NCI-H82 (cell line): ENCODE measurements around the gene ZNF83.
"Not testable (repeated sequence)": the region's sequence is repeated elsewhere in the genome, so short reads cannot be mapped to it uniquely, and the experiment has no call there.

Experiments
- DNase-seq: peaks from one replicate; lab custom pipeline; 2025; lab: John Stamatoyannopoulos, UW

Gene ZNF83

GRCh38 chr19:52639996-52640395 is 1.8 kb upstream of the ZNF83 start:
- DNase-seq, result peak; percentile 75

- DNase-seq, result peak; percentile 53
Measured at GRCh38 chr19:52638601-52639000, 446 bp upstream of the ZNF83 start.

GRCh38 chr19:52635786-52636570 is 2.2 kb downstream of the ZNF83 start:
- DNase-seq, result no peak

- not testable (repeated sequence) for DNase-seq
Measured at GRCh38 chr19:52627441-52627840, 10.7 kb downstream of the ZNF83 start.

GRCh38 chr19:52626915-52627314 is 11.2 kb downstream of the ZNF83 start:
- no peak for DNase-seq

GRCh38 chr19:52622261-52622660 is 15.9 kb downstream of the ZNF83 start:
- peak; percentile 10 for DNase-seq

- DNase-seq, result no peak
Measured at GRCh38 chr19:52621376-52621775, 16.8 kb downstream of the ZNF83 start.

GRCh38 chr19:52613299-52613906 is 24.8 kb downstream of the ZNF83 start:
- no peak for DNase-seq

GRCh38 chr19:52603558-52604207 is 34.5 kb downstream of the ZNF83 start:
- no peak for DNase-seq

- DNase-seq, result no peak
Measured at GRCh38 chr19:52602941-52603340, 35.2 kb downstream of the ZNF83 start.

GRCh38 chr19:52601974-52602366 is 36.2 kb downstream of the ZNF83 start:
- DNase-seq, result peak; percentile 23

GRCh38 chr19:52601025-52601973 is 36.9 kb downstream of the ZNF83 start:
- peak; percentile 92 for DNase-seq

GRCh38 chr19:52600639-52601024 is 37.5 kb downstream of the ZNF83 start:
- DNase-seq, result peak; percentile 37

- no peak for DNase-seq
Measured at GRCh38 chr19:52599241-52599640, 38.9 kb downstream of the ZNF83 start.

- not testable (repeated sequence) for DNase-seq
Measured at GRCh38 chr19:52593441-52593840, 44.7 kb downstream of the ZNF83 start.

- DNase-seq, result no peak
Measured at GRCh38 chr19:52592301-52592700, 45.9 kb downstream of the ZNF83 start.

GRCh38 chr19:52590728-52591127 is 47.4 kb downstream of the ZNF83 start:
- no peak for DNase-seq

GRCh38 chr19:52585604-52586003 is 52.6 kb downstream of the ZNF83 start:
- no peak for DNase-seq

- no peak for DNase-seq
Measured at GRCh38 chr19:52584736-52585440, 53.3 kb downstream of the ZNF83 start.

GRCh38 chr19:52570000-52570861 is 67.9 kb downstream of the ZNF83 start, which contains the start of gene ZNF701:
Gene ZNF701, plus strand, starts transcription at chr19:52570287. Its CDS starts 3,861 bp downstream, at chr19:52574148.
- DNase-seq, result peak; percentile 94
